Stimulated activated CD4-positive, alpha-beta T cell treated with anti-CD3 and anti-CD28 coated beads, Interleukin-12 subunit alpha, Interleukin-12 subunit beta, amount 100 ng/mL, for 24 hours (primary cell): ENCODE measurements around the gene MRPL36.

Experiments
- DNase-seq, 2 experiments: peaks; one replicate each; pipeline ENCODE4 v3.0.0-alpha.2; 2020; ENCODE audit warnings: low read depth in 2 of 2

MRPL36 gene

DNA sequence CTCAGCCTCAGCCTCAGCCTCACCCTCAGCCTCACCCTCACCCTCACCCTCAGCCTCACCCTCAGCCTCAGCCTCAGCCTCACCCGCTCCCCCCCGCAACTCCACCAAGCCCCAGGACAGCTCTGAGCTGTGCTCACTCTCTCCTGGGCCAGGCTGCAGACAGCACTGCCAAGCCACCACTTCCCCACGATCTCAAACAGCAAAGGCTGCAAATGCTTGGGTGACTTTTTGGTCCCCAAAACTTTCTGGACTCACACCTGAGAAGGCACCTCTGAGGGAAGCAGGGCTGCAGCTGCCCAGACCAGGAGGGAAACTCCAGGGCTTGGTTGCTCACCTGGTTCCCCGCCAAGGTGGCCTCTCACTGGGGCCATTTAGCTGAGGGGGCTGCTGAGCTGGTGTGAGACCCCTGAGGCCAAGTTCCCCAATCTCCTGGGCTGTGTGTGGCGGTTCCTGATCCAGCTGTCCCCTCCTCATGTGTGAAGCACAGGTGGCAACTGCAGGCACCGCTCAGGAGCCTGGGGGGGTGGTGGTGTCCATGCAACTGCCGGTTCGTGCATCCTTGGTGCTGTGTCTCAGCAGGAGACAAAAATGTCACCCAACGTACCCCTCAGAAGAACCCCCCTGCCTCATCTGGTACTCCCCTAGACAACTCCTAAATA is 17.8 kb downstream of the MRPL36 start:
- DNase-seq = no peak

DNA sequence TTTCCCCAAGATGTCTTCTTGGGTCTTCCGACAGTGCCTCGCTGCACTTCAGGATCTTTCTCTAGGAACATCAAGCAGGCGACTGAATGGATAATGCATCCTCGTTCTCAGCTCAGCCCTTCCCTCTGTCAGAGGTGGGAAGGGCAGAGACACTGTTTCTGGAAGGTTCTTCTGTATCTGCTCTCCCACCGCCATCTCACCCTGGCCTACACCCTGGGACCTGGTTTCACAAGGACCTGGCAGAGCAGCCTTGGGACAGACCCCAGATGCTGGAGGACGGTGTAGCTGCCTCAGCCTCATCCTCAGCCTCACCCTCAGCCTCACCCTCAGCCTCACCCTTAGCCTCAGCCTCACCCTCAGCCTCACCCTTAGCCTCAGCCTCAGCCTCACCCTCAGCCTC is 18.5 kb downstream of the MRPL36 start:
- no peak for DNase-seq

DNA sequence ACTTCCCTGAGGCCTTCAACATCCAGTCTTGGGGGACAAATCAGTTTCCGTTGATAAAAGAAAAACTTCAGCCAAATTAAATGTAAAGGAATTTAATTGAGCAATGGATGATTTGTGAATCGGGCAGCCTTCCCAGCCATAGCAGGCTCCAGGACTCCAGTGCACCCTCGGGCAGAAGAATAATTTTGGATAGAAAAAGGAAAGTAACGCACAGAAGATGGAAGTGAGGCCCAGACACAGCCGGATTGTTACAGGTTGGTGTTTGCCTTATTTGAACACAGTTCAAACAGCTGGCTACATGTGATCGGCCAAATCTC is 19.1 kb downstream of the MRPL36 start:
- DNase-seq = no peak

DNA sequence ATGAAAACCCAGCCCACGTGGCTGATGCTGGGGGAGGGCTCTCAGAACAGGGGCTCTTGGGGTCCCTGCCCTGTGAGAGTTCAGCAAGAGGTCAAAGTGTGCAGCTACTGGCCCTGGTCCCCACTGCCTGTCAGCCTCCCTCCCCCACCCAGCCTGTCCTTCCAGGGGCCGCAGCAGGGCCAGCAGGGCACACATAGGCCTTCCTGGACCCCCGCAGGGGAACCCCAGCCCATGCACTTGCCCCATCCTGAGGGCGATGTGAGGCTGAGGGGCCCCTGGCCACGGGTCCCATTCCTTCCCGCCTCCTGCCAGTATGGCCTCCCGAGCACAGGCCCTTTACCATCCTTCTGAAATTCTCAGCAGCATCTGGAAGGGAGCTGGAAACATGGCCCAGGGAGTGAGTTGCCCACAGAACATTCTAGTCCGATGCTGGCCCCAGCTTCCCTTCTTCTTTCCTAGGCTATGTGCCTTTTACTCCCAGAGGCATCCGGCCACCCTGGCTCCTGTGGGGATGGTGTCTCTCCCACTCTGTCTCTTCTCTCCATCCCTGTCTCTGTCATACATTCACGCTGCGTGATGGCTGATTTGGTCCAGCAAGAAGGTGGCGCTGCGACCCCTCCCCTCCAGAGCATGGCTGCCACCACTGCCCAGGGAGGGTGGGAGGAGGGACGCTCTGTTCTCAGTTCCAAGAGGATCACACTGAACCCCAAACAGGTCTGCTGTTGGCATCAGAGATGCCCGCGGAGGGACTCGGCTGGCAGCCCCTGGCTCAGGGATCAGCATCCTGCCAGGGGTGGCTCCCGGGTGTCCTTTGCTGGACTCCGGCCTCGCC is 19.6 kb downstream of the MRPL36 start:
- no peak for DNase-seq

DNA sequence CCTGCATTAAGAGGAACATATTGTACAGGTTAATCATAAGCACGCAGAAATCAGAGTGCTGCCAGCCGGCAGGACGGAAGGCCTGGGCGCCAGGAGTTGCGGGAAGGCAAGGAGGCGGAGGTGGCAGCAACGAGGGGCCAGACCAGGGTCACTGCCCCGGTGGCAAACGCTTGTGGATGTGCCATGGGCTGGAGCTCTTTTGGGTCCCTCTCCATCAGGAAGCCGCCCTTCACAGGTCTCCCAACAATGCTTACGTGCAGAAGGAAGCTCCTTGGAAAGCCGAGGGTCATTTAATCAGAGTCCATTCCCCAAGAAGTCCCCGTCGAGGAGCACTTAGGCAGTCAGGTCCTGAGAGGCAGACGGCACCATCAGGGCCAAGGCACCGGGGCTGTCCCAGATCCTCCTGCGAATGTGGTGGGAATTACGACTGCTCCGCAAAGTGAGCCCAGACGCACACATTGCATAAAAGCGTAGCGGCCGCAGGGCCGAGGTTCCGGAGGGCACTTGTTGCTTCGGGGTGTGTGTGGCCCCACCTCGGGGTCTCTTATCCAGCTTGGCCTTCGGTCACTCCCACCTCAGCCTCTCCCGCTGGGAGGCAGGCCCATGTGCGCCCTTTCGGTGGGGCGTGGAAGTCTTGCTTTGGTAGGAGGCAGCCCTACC is 20.5 kb downstream of the MRPL36 start:
- no peak for DNase-seq

DNA sequence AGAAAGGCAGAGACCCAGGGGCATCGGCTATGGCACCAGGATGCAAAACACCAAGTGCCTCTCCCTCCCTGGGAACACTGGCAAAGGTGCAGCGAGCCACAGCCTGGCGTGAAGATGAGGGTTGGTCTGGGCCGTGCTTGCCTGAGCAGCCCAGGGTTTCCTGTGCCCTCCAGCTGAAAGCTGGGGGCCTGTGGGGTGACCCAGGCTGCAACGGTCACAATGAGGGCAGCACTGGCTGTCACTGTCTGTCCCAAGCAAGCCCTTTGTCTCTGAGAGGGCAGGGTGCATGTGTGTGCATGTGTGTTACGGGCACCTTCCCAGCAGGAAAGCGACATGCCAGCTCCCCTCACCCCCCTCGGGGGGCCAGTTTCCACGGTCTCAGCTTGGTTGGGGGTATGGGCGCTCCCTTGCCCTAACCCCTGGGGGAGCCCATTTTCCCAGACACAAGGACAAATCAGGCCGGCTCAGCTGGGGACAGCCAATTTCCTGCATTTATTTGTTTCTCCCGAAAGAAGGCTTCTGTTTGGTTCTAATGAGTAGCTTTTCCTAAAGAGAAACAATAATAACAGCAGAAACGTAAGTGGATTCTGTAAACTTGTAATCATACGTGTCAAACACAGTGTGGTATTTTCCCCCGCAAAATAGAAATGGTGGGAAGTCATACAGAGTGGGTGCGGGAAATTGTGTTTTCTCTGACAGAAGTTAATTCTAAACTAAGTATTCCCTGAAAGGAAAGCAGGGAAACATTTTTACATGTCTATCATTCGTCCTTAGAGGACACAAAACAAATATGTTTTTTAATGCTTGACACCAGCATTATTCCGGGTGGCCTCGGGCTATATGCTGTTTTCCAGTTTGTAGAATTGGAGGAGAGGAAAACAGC is 21.3 kb downstream of the MRPL36 start:
- DNase-seq = no peak

DNA sequence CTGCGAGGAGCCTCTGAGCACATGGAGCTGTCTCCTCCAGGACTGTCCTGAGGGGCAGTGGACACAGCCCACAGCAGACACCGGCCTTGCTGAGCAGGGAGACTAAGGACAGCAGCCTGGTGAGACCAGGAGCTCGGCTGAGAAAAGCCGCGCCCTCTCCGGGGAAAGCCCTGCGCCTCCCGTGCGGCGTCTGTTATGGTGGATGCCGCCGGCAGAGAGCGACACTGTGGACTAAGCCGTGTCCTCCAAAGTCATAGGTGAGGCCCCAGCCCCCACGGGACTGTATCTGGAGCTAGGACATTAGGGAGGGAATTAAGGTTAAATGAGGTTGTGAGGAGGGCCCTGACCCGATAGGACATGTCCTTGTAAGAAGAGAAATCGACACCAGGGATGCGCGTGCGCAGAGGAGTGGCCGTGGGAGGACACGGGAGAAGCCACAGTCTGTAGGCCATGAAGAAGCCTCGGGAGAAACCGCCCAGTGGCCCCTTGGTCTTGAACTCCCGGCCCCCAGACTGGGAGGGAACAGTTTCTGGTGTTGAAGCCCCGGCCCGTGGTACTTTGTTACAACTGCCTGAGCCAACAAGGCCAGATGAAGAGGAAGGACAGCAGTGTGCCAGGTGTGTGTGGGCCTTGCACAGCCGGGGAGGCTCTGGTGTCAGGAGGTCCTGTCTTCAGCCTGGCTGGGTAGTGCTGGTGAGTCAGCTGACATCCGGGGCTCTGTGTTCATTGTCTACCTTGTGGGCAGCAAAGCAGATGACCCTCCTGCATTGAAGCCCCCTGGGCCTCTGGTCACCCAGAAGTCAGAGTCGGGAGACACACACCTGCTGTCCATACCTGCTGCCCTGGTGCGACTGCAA is 22.1 kb downstream of the MRPL36 start:
- no peak for DNase-seq

DNA sequence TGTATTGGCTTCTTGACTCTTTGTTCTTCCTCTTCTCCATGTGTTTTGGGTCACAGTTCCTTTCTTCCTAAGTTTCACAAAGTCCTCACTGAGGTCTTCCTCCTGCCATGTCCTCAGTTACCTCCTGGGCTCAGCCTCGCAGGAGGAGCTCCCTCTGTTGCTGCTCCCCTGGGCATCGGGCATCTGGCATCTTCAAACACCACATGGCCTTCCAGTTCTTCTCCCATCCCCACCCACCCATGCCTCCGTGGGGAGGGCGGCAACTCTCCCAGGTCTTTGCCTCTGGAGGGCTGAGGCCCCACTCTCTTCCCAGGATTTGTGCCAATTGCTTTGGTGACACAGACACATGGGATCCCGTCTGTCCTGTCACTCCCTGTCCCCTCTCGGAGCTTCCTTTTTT is 22.8 kb downstream of the MRPL36 start:
- DNase-seq = no peak

DNA sequence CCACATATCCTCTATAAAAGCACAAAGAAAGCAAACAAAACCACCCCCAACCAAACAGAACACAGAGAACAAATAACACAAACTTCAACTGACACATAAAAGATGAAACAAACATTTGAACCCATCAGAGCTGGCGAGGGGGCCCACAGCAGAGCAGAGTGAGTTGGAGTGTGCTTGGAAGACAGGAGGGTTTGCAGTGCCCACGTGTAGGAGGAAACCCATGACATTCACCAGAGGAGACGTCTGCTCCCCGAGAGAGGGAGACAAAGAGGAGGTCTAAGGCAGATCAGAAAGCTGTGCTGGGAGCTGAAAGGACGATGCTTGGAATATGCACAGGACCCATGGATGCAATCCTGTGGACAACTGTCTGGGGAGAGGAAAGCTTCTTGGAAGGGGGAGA is 27.0 kb downstream of the MRPL36 start:
- no peak for DNase-seq

DNA sequence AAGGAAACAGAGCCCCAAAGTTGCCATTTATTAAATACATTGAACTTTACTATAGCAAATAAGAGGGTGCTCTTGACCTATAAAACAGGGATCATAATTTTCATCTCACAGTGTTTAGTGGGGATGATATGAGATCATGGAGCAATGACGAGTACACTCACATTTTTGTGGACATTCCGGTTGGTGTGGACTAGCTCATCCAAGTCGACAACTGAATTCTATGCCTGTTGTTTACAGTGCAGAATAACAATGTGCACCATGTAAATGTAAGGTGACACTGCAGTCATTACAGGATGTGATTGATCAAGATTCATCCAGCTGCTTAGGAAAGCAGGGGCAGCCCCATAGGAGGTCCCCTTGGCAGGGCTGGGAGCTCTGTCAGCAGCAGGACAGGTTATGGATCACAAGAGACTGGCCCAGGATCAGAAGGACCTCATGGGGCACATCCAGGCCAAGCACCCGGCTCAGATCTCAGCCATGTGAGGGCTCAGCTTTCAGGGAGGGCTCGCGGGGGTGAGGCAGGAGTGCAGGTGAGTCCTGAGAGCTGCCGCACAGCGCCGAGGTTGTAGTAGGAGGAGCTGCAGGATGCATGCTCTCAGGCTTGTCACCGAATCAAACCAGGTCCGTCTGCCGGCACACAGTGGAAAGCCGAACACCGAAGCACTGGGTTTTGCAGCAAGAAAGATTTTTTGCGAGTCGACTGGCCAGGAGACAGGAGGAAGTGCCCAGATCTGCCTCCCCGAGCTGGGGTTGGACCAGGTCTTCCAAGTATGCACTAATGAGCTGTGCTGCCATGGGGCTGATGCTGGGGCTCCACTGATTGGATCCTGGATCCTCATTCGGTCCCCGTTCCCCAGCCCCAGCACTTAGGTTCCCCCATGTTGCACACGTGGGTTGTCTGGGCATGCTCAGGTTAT is 28.2 kb downstream of the MRPL36 start:
- DNase-seq = no peak

DNA sequence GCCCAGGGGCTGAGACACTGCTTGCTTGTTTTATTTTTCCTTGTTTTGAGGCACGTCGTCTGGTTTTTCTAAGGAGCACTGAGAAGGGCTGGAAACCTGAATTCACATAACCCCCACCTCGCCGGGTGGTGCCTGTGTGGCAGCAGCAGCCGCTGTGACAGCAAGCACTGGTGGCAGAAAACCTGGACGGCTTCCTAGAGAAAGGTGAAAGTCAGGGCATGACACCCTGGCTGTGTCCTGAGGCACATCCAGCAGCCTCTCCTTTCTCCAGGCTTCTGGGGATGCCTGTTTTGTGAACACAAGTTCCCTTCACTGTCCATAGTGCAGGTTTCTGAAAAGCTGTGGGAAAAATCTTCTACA is 29.2 kb downstream of the MRPL36 start:
- DNase-seq = no peak

DNA sequence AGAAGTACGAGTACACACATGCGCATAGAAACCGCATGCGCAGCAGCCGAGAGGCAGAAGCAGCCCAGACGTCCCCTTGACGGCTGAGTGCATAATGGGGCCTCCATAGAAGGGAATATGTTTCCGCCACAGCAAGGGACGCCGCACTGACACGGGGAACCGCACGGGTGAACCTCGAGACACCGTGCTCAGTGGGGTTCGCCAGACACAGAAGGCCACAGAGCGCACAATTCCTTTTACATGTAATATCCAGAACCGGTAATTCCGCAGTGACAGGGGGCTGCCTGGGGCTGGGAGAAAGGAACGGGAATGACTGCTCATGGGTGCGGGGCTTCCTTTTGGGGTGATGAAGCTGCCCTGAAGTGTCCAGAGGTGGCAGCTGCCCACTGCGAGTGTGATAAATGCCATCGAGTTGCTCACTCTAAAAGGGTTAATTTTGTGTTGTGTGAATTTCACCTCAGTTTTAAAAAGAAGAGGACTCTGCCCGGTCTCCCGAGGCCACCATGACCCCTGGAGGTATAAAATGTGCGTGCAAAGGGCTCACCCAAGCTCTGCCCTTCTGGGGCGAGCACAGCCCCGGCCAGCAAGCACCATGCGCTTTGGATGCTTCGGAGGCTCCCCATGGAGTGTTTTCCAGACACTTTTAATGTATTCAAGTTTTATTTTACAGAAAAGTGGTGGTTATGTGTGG is 29.7 kb downstream of the MRPL36 start:
- no peak for DNase-seq

DNA sequence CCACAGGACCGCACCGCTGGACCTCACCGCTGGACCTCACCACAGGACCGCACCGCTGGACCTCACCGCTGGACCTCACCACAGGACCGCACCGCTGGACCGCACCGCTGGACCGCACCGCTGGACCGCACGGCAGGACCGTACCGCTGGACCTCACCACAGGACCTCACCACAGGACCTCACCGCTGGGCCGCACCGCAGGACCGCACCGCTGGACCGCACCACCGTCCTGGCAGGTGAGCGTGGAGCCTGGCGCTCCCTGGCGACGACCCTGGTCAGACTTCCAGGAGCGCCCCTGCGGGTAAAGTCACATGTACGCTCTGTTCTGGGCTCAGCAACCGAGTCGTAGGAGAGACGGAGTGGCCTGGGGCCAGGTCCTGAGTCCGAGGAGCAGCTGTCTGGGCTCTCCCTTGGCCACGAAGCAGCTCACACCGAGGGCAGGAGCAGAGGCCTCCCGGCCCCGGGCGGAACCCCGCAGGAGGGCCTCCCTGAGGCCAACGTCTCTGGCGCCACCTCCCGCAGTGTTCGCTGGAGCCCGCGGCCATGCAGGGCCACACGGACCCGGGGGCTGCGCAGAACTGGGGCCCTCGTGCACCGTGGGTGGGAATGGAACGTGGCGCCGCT is 30.5 kb downstream of the MRPL36 start:
- no peak for DNase-seq

DNA sequence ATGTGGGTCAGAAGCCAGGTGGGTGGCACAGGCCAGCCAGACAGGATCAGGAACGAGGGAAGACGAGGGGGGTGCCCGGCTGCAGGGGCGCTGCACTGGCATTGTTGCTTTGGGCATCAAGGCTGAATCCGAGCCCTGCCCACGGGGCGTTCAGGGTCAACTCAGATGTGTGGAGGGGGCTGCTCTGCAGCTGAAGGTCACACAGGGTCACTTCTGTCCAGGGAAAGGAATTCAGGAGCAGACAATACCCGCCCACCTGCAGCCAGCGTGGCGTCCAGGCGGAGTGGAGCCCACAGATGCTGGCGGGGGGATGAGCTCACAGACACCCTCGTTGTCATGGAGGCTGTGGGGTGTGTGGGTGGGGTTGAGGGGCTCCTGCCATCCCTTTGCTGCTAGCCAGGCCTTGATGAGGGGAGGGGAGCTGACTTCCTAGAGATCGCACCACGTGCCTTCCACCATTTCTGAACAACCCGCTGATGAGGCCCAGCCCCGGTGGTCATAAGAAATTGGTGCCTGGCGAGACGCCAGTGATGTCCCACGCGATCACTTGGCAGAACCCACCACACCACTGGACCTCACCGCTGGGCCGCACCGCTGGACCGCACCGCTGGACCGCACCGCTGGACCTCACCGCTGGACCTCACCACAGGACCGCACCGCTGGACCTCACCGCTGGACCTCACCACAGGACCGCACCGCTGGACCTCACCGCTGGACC is 31.2 kb downstream of the MRPL36 start:
- DNase-seq = no peak

DNA sequence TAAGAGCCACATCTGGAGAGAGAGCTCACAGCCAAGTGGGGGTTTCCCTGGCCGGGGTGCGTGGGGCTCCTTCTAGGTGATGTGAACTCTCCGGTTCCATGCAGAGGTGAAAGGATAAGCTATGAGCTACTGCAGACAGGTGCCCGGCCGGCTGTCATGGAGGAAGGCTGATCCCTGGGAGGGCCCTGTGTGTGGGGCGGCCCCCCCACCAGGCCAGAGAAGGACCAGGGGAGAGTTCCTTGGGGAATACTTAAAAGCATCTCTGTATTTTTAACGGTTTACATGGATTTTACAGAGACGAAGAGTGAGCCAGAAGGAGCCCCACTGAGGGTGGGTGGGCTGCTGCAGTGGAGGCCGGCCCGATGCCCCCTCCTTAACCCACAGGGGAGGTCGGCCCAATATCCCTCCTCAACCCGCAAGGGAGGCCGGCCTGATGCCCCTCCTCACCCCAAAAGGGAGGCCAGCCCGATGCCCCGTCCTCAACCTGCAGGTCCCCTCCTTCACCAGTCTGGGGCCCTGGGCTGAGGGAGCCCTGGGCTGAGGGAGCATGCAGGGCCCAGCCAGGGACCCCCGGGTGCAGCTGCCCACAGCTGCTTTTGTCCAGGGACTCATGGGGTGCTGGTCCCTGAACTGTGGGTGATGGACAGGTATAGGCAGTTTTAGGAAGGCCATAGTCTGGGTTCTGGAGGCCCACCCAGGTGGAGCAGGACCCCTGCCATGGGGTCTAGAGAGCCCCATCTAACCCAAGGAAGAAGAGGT is 31.9 kb downstream of the MRPL36 start:
- DNase-seq = no peak

DNA sequence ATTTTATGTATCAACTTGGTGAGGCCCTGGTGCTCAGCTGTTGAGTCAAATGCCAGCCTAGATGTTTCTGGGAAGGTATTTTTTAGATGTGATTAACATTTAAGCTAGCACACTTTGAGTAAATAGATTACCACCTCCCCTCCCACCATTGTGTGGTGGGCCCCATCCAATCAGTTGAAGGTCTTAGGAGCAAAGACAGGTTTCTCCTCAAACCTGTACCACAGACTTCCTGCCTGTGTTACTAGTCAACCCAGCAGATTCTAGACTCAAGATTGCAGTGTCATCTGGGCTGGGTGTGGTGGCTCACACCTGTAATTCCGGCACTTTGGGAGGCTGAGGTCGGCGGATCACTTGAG is 33.8 kb downstream of the MRPL36 start:
- DNase-seq = no peak

DNA sequence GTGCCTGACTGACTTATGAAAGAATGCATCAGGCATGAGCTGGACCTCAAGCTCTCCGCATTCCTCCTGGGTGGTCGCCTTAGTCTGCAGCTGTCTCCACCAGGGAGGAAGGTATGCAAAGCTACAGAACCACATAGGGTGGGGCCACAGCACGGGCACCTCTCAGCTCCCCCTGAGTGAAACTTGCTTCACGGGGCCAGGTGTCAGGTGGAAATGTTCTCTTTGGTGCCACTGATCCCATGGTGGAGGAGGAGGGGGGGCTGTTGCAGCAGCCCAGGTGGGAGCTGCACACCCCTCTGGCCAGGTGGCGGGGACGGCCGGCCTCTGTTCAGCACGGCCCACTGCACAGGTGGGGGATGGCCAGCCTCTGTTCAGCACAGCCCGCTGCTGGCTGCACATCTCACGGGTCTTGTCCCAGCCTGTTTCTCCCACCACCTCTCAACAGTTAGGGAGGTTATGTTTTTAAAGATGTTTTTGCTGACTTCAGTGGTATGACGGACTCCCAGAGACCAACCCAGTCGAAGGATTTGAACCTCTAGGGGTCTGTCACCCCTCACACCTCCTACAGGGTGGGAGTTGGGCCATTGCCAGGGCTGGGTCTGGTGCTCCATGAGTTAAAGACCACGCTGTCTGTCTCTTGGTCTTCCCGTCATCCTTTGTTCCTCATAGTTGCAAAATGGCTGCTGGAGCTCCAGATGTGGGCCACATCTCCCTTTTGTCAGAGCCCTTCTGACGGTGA is 34.3 kb downstream of the MRPL36 start:
- no peak for DNase-seq
